HG02610 (cell line): ENCODE results near the gene FTO.

Source experiments
- ATAC-seq: cut with Tn5 transposase; IDR thresholded peaks from one replicate; pipeline ENCODE4 v1.9.1; 2021; ENCODE audit warnings: mild to moderate bottlenecking, moderate library complexity; ENCODE audit not compliant: unreplicated experiment

The FTO gene

GRCh38 chr16:54102888-54103866, 399.2 kb downstream of the FTO start:
- ATAC-seq = no peak

- ATAC-seq = no peak
Measured at GRCh38 chr16:54106057-54106456, 402.1 kb downstream of the FTO start.

- ATAC-seq = no peak
Measured at GRCh38 chr16:54107583-54108202, 403.7 kb downstream of the FTO start.

GRCh38 chr16:54110016-54110981, 406.3 kb downstream of the FTO start:
- no peak for ATAC-seq

- no peak for ATAC-seq
Measured at GRCh38 chr16:54112451-54113206, 408.7 kb downstream of the FTO start.

- ATAC-seq = no peak
Measured at GRCh38 chr16:54115558-54115957, 411.6 kb downstream of the FTO start.

GRCh38 chr16:54116124-54116655, 412.2 kb downstream of the FTO start:
- ATAC-seq = no peak

GRCh38 chr16:54118846-54119245, 414.9 kb downstream of the FTO start:
- no peak for ATAC-seq

- ATAC-seq = no peak
Measured at GRCh38 chr16:54120846-54121480, 417.0 kb downstream of the FTO start.

GRCh38 chr16:54121539-54122295, 417.8 kb downstream of the FTO start:
- ATAC-seq = no peak

- ATAC-seq = no peak
Measured at GRCh38 chr16:54123766-54124165, 419.8 kb downstream of the FTO start.

- ATAC-seq = no peak
Measured at GRCh38 chr16:54125751-54126655, 422.0 kb downstream of the FTO start.

GRCh38 chr16:54126907-54127306, 423.0 kb downstream of the FTO start:
- no peak for ATAC-seq

- no peak for ATAC-seq
Measured at GRCh38 chr16:54128629-54129234, 424.8 kb downstream of the FTO start.

GRCh38 chr16:54129810-54130209, 425.9 kb downstream of the FTO start:
- ATAC-seq = no peak

- no peak for ATAC-seq
Measured at GRCh38 chr16:54135361-54136275, 431.7 kb downstream of the FTO start.
